Anterior cingulate cortex (tissue), 58 donors: ENCODE data around the gene ZNF701.

Experiments
- DNase-seq, 58 donors: peaks; one replicate each; lab custom pipeline; 2025; lab: John Stamatoyannopoulos, UW

The ZNF701 gene

GRCh38 chr19:52635786-52636570 is 65.9 kb downstream of the ZNF701 start:
- no peak for DNase-seq
